Astrocyte of the spinal cord (primary cell): ENCODE measurements around the gene SRRM4.
A peak's percentile ranks its signal among the peaks of the same experiment; 100 is the strongest.
"Not testable (repeated sequence)": the region's sequence is repeated elsewhere in the genome, so short reads cannot be mapped to it uniquely, and the experiment has no call there.

Source experiments
- DNase-seq: peaks from one replicate; pipeline ENCODE4 v3.0.0; 2011; ENCODE audit warnings: low read depth, low spot score
- H3K4me3 ChIP-seq: 2 replicates; pipeline ENCODE4 v1.5.1; 2011; ENCODE audit warnings: low read depth, mild to moderate bottlenecking, low read length, moderate library complexity
- in situ Hi-C: cut with HindIII; loops from 2 replicates; pipeline ENCODE4 v1.10.0; 2017; ENCODE audit warnings: low sequenced_read_pairs
- TF ChIP-seq, protein P1 (sequence below): IDR thresholded peaks from 2 replicates; pipeline ENCODE4 v1.5.1; 2012; ENCODE audit warnings: low read depth, mild to moderate bottlenecking, low read length, inconsistent platforms

SRRM4 gene

GRCh38 chr12:119102714-119103113 is 121.4 kb downstream of the SRRM4 start:
- TF ChIP-seq, protein P1, sequence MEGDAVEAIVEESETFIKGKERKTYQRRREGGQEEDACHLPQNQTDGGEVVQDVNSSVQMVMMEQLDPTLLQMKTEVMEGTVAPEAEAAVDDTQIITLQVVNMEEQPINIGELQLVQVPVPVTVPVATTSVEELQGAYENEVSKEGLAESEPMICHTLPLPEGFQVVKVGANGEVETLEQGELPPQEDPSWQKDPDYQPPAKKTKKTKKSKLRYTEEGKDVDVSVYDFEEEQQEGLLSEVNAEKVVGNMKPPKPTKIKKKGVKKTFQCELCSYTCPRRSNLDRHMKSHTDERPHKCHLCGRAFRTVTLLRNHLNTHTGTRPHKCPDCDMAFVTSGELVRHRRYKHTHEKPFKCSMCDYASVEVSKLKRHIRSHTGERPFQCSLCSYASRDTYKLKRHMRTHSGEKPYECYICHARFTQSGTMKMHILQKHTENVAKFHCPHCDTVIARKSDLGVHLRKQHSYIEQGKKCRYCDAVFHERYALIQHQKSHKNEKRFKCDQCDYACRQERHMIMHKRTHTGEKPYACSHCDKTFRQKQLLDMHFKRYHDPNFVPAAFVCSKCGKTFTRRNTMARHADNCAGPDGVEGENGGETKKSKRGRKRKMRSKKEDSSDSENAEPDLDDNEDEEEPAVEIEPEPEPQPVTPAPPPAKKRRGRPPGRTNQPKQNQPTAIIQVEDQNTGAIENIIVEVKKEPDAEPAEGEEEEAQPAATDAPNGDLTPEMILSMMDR, result no peak
- in situ Hi-C loops, result no loop called here
- no peak overlapping the region for H3K4me3 ChIP-seq
- no peak for DNase-seq

GRCh38 chr12:119104969-119105368 is 123.6 kb downstream of the SRRM4 start:
- in situ Hi-C loops, DNase-seq, H3K4me3 ChIP-seq: not testable (repeated sequence)

DNA sequence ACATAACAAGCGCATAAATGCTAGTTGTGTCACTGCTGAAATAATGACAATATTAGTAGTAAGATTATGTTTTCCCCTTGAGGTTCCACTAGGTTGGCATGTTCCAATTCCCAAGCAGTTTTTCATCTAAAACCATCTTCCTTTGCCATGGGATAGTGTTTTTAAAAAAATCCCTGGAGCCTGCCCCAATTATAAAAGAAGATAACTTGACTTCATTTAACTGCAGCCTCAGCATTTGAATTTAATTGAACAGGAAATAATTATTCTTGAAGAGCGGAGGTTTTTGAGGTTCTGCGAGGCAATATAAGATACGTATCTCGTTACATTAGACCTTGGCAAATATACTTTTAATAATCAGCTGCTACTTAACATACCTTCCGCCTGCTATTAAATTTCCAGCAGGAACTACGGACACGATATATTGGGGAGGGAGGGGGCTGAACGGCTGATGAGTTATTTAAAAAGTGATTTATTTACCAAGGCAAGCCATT is 132.2 kb downstream of the SRRM4 start:
- TF ChIP-seq, protein P1, result no peak
- in situ Hi-C loops, result no loop called here
- no peak overlapping the region for H3K4me3 ChIP-seq
- no peak for DNase-seq

GRCh38 chr12:119114294-119114693 is 133.0 kb downstream of the SRRM4 start:
- in situ Hi-C loops, result no loop called here
- no peak for DNase-seq
- TF ChIP-seq, protein P1, result no peak
- no peak overlapping the region for H3K4me3 ChIP-seq

GRCh38 chr12:119115296-119115905 is 134.1 kb downstream of the SRRM4 start:
- TF ChIP-seq, protein P1, result peak; percentile 73
- no peak overlapping the region for H3K4me3 ChIP-seq
- peak; percentile 20 for DNase-seq
- in situ Hi-C loops, result no loop called here

DNA sequence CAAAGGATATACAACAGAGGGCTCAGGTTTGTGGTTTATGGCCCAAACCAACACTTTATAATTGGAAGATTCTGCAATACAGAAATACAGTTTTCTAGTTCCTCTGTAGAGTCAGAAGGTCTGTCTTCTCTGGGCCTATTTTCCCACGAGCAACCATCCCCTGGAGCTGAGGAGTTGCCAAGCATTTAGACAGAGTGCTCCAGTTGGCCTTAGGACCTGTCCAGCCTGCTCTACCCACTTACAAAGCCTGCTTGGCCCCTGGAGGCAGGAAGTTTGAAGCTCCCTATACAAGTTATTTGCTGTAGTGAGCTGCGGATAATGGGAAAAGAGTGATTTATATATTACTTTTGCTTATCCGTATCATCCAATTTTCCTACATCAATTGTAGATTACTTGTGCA is 136.6 kb downstream of the SRRM4 start:
- H3K4me3 ChIP-seq, result no peak overlapping the region
- DNase-seq, result no peak
- TF ChIP-seq, protein P1, result no peak
- in situ Hi-C loops, result no loop called here

DNA sequence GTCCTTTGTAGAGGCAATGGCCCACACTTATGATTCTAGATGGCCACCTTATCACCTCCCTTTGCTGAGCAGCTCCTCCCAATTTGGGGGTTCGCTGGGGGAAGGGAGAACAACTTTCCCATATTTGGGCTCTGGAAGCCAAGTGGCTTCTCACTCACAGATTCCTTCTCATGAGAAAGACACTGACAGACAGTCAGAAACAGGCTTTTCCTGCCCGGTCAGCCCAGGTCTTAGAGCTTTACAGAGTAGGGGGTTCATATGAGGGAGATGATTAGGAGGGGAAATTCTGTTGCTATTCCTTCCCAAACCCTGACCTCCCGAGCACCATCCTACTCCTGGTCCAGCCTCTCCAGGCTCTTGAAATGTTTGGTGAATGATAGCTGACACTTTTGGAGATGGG is 137.3 kb downstream of the SRRM4 start:
- TF ChIP-seq, protein P1, result no peak
- H3K4me3 ChIP-seq, result no peak overlapping the region
- DNase-seq, result no peak
- in situ Hi-C loops, result no loop called here
